A549 treated with Hydrocortisone at 1 μM for 4 hours (cell line): ENCODE results near the gene LRSAM1. TPM values are rescaled to one million over a fixed set of nuclear protein-coding genes. Genes with fewer than 3 reads are reported as not detected.

Source experiments
- total RNA-seq: library from RNA; stranded (reverse); fragments of 200-300 nt; extraction: Qiagen RNA extraction; gene quantifications from 5 replicates; pipeline ENCODE4 v1.2.3, GENCODE V29; 2022

Gene LRSAM1
- total RNA-seq: 9.7 to 10.4 TPM (median 9.8 TPM) in 5 replicates

DNA sequence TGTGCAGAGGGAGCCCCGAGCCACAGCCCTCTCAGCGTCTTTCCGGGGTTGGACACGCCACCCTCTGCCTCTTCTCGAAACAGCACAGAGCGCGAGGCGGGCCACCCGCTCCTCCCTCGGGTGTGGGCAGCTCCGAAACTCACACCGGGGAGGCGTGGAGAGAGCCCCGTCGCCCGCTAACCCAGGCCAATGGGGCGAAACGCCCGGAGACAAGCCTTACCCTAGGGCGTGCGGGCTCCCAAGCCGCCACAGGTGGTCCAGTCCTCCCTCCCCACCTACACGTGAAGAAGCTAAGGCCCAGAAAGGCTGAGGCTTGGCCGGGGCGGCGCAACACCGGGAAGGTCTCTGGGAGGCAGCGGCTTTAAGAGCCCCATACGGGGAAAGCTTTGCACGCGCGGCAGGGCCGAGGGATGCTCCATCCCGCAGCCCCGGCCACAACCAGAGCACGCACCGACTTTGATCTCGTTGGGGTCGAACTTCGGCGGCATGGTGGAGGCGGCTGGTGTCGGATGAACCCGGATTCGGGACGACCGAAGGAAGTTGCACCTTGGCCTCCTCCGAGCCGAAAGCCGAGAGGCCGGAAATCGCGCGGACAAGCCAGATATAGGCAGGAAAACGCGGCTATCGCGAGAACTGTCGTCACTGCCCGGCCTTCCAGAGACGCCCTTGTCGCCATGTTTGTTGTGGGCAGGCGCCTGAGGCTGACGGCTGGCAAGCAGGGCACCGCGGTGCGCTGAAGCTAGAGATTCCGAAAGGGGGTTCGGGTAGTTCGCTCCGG lies at the start of gene LRSAM1, which contains the start of gene RPL12:
TSS of gene LRSAM1 (plus strand) at position 681 of the 778 bp plus-strand sequence. CDS start 3,018 bp downstream, outside the sequence.
TSS of gene RPL12 (minus strand) at position 577 of the 778 bp plus-strand sequence. CDS start at position 488, 89 bp downstream.

GRCh38 chr9:127423934-127424675 lies 27.2 kb upstream of the LRSAM1 start, which contains the start of gene ZNF79:
Gene ZNF79 (plus strand): TSS chr9:127424382. CDS start chr9:127424788, 406 bp downstream.

Other genes starting within 250 kb of the LRSAM1 start
- 2.3 to 4.1 TPM (median 2.5 TPM) in 5 replicates for gene GARNL3, start 186.7 kb upstream of the LRSAM1 start, total RNA-seq
- 11.3 to 16.1 TPM (median 14.6 TPM) in 5 replicates for gene SLC2A8, start 54.3 kb upstream of the LRSAM1 start, total RNA-seq
- 4.9 to 7.5 TPM (median 6.1 TPM) in 5 replicates for gene ZNF79, start 27.1 kb upstream of the LRSAM1 start, total RNA-seq
- gene RPL12, start 104 bp upstream of the LRSAM1 start, total RNA-seq: 2,571 to 2,807 TPM (median 2,692 TPM) in 5 replicates
- 14.2 to 18.4 TPM (median 17.9 TPM) in 5 replicates for gene STXBP1, start 160.8 kb downstream of the LRSAM1 start, total RNA-seq